Activated effector memory CD4-positive, alpha-beta T cell treated with anti-CD3 and anti-CD28 coated beads, Interleukin-2, amount 50 U/mL, for 16 hours (primary cell): Measurements from ENCODE around the gene SBF1.
A peak's percentile ranks its signal among the peaks of the same experiment; 100 is the strongest.
"Not testable (repeated sequence)": the region's sequence is repeated elsewhere in the genome, so short reads cannot be mapped to it uniquely, and the experiment has no call there.

Experiments used
- DNase-seq: peaks from one replicate; pipeline ENCODE4 v3.0.0-alpha.2; 2020

The SBF1 gene, protein sequence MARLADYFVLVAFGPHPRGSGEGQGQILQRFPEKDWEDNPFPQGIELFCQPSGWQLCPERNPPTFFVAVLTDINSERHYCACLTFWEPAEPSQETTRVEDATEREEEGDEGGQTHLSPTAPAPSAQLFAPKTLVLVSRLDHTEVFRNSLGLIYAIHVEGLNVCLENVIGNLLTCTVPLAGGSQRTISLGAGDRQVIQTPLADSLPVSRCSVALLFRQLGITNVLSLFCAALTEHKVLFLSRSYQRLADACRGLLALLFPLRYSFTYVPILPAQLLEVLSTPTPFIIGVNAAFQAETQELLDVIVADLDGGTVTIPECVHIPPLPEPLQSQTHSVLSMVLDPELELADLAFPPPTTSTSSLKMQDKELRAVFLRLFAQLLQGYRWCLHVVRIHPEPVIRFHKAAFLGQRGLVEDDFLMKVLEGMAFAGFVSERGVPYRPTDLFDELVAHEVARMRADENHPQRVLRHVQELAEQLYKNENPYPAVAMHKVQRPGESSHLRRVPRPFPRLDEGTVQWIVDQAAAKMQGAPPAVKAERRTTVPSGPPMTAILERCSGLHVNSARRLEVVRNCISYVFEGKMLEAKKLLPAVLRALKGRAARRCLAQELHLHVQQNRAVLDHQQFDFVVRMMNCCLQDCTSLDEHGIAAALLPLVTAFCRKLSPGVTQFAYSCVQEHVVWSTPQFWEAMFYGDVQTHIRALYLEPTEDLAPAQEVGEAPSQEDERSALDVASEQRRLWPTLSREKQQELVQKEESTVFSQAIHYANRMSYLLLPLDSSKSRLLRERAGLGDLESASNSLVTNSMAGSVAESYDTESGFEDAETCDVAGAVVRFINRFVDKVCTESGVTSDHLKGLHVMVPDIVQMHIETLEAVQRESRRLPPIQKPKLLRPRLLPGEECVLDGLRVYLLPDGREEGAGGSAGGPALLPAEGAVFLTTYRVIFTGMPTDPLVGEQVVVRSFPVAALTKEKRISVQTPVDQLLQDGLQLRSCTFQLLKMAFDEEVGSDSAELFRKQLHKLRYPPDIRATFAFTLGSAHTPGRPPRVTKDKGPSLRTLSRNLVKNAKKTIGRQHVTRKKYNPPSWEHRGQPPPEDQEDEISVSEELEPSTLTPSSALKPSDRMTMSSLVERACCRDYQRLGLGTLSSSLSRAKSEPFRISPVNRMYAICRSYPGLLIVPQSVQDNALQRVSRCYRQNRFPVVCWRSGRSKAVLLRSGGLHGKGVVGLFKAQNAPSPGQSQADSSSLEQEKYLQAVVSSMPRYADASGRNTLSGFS (N-terminal part only)

DNA sequence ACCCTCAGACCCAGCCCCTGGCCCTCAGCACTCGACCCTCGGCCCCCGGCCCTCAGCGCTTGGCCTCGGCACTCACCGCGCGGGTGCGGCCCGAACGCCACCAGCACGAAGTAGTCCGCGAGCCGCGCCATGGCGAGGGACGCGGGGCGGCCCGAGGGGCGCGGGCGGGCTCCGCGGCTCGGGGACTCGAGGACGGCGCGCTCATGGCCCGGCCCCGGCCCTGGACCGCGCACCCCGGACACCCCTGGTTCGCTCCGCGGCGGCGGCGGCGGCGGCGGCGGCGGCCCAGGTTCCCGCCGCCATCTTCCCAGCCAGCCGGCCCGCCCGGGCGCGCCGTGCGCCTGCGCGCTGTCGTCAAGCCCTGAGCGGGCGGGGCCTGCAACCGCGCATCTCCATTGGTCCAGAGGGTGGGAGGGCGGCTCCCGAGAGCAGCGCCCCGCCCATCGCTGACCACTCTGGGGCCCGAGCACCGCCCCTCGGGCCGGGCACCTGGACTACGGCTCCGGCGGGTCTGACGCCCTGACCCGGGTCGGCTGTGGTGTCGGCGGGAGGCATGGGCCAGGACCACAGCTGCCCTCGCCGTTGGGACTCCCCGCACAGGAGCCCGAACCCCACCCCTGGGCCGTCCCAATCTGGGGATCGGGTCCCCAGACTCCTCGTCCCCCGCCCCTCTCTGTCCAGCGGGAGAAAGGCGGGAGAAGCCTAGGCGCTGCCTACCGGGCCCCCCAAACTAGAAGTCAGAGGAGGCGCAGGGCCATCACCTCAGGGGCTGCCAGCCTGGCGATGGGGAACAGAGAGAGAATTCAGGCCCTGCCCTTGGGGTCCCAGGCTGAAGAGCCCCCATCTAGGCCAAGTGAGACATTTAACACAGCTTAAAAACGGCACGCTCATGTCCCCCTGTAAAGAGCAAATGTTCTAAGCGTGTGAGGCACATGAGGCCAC lies at the start of gene SBF1:
Gene SBF1 (minus strand): TSS at position 326 of the 942 bp plus-strand sequence. CDS start 195 bp downstream, at position 131.
- DNase-seq, result peak; percentile 97

DNA sequence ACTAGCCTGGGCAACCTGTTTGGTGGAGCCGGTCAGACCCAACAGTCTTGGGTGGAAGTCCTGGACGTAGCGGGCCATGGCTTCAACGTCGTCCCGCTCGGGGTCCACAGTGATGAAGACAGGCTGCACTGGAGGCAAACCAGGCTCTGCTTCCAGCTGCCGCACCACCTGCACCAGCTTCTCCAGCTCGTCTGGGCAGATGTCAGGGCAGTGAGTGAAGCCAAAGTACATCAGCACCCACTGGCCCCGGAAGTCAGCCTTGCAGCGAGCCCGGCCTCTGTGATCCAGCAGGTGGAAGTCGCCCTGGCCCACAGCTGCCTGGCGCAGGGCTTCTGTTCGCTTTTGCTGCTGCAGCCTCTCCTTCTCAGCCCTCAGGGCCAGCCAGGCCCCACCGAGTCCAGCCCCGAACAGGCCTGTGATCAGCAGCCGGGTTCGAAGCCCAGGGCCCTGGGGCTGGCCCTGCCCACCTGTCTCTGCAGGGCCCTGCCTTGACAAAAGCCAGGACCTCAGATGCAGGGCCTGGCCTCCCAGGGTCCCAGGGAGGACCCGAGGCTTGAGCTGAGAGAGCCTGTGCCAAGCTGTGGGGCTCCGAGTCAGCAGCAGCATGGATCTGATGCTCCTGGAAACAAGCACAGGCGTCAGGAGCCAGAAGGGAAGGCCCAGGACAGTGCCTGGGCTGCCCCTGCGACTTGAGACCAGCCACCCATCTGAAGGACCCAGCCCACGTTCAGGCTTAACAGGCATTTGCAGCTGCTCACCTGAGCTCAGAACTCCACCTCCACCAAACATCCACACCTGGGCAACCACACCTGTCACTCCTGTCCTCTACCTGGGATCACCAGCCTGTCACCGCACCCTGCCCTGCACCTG lies 49.2 kb upstream of the SBF1 start:
- no peak for DNase-seq

DNA sequence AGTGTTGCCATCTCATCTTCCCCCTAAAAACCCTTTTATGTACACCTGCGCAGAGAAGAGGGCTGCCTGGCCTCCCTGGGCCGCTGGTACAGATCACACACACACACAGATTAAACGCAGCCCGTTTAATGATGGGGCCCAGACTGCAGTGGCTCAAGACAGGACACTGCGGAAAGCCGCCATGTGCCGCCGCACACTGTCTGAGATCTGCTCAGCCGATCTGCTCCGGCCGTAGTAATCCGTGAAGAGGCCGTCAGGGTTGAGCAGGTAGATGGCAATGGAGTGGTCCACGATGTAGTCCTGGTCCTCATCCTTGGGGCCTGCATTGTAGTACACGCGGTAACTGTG lies 48.6 kb upstream of the SBF1 start:
- DNase-seq, result no peak

DNA sequence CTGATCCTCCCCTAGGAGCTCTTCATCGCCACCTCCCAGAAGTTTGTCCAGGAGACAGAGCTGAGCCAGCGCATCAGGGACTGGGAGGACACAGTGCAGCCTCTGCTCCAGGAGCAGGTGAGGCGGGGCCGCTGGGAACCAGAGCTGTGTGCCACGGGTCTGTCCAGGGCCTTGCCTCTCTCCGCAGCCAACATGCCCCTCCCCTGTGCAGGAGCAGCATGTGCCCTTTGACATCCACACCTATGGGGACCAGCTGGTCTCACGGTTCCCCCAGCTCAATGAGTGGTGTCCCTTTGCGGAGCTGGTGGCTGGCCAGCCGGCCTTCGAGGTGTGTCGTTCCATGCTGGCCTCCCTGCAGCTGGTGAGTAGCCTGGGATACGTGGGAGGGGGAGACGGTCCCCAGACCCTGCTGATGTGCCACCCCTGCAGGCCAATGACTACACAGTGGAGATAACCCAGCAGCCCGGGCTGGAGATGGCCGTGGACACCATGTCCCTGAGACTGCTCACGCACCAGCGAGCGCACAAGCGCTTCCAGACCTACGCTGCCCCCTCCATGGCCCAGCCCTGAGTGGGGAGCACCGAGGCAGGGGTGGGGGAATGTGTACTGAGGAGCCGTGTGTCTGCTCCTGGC lies 48.1 kb upstream of the SBF1 start:
- DNase-seq, result no peak

DNA sequence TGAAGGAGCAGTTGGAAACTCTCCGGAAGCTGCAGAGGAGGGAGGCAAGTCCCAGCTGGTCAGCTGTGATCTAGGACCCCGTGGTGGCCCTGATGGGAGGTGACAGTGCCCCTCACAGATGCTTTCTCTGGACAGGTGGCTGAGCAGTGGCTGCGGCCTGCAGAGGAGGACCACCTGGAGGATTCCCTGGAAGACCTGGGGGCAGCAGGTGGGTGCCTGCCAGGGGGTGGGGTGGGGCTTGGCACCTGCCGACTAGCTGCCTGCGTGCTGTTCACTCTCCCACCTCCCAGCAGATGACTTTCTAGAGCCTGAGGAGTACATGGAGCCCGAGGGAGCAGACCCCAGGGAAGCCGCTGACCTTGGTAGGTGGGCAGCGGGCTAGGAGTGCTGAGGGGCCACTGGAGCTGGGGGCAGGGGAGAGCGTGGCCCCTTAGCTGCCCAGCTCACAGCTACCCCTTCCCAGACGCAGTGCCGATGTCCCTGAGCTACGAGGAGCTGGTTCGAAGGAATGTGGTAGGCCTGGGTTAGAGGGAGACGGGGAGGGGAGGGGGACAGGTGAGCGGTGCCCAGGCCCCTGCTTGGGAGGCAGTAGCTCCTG lies 47.5 kb upstream of the SBF1 start:
- no peak for DNase-seq

DNA sequence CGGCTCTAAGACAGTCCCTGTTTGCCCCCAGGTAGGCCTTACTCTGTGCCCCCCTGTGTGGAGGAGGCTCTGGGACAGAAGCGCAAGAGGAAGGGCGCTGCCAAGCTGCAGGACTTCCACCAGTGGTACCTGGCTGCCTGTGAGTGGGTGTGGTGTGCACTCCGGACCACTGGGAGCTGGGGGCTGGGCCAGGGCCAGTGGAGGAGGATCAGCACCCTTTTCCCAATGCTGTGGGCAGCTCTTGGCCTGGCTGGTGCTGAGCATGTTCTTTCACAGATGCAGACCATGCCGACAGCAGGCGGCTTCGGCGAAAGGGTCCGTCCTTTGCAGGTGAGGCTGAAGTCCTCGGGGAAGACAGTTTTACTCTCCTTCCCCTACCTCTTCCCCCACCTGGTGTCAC lies 46.9 kb upstream of the SBF1 start:
- DNase-seq, result no peak

DNA sequence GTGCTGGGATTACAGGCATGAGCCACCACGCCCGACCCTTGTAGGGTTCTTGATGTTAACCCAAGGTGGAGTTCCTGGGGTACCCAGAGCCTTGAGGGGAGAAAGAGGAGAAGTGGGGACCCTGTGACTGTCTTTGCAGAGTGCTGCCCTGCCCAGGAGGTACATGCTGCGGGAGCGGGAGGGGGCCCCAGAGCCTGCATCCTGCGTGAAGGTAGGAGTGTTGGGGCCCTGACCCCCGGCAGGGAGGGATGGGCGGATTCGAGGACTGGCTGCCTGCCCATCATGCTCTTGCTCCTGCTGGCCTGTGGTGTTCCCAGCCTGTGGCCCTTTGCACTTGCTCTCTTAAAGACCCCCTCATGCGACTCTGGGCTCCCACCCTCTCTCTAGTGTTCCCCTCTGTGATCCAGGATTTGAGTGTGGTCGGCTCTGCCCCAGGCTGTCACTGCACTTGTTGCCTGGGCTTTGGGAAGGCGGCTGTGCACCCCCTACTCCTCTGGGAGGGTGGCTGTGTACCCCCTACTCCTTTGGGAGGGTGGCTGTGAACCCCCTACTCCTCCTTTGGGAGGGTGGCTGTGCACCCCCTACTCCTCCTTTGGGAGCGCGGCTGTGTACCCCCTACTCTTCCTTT lies 46.1 kb upstream of the SBF1 start:
- no peak for DNase-seq

DNA sequence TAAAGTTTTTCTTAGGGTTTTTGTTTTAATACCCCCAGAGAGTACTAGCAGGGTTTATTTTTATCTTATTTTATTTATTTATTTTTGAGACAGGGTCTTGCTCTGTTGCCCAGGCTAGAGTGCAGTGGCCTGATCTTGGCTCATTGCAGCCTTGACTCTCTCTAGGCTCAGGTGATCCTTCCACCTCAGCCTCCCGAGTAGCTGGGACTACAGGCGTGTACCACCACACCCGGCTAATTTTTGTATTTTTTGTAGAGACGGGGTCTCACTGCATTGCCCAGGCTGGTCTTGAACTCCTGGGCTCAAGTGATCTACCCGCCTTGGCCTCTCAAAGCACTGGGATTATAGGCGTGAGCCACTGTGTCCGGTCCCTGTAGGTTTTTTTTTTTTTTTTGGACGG lies 45.3 kb upstream of the SBF1 start:
- not testable (repeated sequence) for DNase-seq

DNA sequence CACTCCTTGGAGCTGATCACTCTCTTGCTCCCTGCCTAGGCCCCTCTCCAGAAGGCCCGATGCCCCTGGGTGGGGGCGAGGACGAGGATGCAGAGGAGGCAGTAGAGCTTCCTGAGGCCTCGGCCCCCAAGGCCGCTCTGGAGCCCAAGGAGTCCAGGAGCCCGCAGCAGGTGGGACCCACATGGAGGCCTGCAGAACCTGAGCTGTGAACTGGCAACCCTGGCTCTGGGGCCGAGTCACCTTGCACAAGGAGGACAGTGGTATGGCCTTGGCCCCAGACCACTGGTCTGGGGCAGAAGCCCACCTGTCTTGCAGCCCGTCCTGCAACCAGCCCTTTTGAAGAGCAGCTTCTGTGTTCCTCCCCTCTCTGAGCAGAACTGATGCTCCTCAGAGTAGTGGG lies 44.3 kb upstream of the SBF1 start:
- no peak for DNase-seq

DNA sequence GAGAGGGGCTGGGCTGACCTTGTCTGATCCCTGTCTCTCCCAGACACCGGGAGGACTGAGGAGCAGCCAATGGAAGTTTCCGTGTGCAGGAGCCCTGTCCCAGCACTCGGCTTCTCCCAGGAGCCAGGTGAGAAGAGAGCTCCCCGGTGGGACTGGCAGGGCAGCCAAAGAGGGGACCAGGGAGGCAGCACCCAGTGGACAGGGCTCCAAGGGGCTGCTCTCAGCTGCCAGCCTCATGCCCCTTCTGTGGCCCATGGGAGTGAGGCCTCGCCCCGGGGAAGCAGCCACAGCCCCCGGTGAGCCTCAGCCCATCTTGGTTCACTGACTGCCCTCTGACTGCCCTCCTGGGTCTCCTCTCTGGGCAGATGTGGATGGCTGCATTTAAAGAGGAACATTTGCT lies 43.8 kb upstream of the SBF1 start:
- no peak for DNase-seq

DNA sequence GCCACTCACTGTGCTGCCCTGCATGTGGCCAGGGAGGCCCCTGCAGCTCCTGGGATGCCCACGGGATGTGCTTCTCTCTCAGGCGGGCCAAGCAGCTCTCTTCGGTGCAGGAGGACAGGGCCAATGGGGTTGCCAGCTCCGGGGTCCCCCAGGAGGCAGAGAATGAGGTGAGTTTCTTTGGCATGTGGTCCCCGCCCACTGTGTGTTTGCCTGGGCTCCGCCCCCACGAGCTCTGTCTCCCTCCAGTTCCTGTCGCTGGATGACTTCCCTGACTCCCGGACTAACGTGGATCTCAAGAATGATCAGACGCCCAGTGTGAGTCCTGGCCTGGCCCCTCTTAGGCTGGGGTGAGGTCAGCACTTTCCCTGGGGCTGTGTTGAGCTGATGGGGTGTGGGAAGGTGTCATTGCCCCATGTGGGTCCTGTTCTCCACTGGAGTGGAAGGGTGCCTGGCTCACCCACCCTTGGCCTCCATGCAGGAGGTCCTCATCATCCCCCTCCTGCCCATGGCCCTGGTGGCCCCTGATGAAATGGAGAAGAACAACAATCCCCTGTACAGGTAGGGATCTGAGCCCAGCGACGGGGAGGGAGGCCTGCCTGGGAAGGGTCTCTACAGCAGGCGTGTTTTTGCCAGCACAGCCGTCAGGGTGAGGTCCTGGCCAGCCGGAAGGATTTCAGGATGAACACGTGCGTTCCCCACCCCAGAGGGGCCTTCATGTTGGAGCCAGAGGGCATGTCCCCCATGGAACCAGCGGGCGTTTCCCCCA lies 42.8 kb upstream of the SBF1 start:
- DNase-seq, result no peak

DNA sequence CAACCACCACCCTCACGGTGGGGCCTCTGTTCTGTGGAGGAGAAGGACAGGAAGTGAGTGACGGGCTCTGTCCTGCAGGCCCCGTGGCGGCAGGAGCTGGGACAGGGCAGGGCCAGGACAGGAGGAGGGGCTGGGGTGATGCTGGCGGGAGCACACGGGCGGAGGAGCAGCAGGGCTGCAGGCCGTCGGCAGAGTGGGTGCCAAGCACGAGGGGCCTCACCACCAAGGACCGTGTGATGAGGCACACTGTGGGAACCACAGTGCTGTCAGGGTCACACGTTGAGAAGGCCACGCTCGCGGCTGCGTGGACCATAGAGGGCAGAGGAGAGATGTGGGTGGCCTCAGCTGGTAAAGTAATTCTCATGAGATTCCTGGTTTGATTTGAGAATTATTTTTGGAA lies 42.1 kb upstream of the SBF1 start:
- DNase-seq, result no peak

DNA sequence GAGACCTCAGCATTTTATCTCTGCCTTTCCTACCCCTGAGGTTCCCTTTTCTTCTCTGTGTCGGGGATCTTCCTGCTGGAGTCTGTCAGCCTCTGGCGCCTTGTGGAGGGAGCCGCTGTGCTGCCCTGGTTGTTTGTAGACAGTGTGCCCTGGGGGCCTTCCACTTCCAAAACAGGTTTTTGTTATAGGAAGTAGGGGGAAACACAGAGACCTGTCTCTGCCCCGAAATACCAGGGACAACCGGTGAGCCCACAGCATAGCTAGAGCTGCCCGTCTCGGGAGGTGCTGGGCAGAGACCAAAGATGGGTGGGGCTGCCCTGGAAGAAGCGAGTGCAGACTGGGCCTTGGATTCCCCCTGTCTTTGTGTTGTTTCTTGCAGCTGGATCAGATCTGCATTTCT lies 41.2 kb upstream of the SBF1 start:
- no peak for DNase-seq

DNA sequence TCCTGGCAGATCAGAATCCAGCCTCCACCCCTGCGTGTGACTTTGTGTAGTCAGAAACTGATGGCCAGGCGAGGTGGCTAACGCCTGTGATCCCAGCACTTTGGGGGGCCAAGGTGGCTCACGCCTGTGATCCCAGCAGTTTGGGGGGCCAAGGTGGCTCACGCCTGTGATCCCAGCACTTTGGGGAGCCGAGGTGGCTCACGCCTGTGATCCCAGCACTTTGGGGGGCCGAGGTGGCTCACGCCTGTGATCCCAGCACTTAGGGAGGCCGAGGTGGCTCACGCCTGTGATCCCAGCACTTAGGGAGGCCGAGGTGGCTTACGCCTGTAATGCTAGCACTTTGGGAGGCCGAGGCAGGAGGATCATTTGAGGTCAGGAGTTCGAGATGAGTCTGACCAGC lies 38.3 kb upstream of the SBF1 start:
- no peak for DNase-seq

DNA sequence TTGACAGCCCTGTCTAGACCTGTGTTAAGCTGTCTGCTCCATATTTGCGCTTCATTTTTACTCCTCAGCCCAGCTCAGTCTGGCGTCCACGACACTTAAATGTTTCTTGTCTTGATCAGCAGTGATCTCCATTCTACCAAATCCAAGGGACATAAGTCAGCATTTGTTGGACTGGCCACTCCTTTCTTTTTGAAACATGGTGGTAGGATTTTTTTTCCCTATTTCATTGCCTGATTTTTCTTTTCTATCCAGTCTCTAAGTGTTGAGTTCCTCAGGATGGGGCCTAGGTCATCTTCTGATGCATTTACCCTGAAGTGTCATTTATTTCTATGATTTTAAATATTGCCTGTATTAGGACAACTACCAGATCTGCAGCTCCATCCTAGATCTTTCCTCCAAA lies 34.1 kb upstream of the SBF1 start:
- no peak for DNase-seq

DNA sequence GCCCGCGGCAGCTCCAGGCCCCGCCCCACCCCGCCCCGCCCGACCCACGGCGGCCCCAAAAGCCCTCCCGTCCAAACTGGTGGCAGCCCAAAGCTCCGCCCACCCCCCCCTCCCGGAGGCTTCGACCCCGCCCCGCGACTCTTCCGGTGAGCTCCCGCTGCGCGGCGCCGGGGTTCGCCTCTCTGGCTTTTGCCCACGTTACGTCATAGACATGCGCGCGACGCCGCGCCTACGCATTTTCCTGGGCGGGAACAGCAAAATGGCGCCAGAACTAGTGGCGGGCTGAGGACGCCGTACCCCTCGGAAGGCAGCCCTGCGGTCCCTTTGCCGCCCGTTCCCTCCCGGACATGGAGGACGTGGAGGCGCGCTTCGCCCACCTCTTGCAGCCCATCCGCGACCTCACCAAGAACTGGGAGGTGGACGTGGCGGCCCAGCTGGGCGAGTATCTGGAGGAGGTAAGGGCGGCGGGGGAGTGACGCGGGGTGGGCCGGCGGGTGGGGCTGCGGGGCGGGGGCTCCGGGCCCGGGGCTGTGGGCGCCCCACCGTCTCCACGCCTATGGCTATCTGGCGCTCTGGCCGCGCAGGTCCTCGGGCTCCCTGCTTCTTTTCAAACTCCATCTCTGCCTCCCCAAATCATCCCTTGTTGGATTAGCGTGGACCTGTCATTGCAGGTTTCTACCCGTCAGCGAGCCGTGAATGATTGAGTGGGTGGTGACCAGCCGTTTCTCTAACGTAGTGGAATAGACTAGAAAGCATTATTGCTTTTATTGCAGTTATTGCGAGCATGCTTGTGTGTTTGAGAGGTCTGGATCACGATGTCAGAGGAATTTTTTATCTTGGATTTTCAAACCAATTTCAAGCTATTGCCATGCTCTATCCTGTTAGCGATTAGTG lies 33.4 kb upstream of the SBF1 start, which contains the start of gene NCAPH2:
Gene NCAPH2 (plus strand): TSS at position 234 of the 894 bp plus-strand sequence. CDS start 114 bp downstream, at position 348.
- peak; percentile 100 for DNase-seq

DNA sequence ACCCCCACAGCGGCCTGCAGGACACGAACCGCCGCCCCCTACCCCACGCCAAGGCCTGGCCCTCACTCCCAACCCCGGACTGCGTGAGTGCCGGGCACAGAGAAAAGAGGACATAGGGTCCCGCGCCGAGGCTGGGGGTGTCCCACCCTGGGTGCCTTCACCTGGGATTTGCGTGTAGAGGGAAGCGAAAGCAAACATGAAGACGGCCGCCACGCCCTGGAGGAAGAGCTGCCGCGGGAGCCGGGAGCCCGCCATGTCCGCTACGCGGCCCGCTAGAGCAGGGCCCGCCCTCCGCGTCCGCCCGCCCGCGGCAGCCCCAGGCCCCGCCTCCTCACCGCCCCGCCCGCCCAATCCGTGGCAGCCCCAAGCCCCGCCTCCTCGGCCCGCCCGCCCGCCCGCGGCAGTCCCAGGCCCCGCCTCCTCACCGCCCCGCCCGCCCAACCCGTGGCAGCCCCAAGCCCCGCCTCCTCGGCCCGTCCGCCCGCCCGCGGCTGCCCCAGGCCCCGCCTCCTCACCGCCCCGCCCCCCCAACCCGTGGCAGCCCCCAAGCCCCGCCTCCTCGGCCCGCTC lies 32.7 kb upstream of the SBF1 start, which contains the start of gene LMF2:
Gene LMF2 (minus strand): TSS at position 282 of the 570 bp plus-strand sequence. CDS start 27 bp downstream, at position 255.
- DNase-seq, result peak; percentile 97
